ENCODE results near the gene ATG16L1. TPM values are rescaled to one million over a fixed set of nuclear protein-coding genes. Genes with fewer than 3 reads are reported as not detected.

Gene ATG16L1
- total and polyA plus RNA-seq, 10 of the 15 experiments (the other 5 are each of a cell fraction or from before 2014, with no cell fraction given) = 5.2 to 26.6 (median 15.6) TPM

DNA sequence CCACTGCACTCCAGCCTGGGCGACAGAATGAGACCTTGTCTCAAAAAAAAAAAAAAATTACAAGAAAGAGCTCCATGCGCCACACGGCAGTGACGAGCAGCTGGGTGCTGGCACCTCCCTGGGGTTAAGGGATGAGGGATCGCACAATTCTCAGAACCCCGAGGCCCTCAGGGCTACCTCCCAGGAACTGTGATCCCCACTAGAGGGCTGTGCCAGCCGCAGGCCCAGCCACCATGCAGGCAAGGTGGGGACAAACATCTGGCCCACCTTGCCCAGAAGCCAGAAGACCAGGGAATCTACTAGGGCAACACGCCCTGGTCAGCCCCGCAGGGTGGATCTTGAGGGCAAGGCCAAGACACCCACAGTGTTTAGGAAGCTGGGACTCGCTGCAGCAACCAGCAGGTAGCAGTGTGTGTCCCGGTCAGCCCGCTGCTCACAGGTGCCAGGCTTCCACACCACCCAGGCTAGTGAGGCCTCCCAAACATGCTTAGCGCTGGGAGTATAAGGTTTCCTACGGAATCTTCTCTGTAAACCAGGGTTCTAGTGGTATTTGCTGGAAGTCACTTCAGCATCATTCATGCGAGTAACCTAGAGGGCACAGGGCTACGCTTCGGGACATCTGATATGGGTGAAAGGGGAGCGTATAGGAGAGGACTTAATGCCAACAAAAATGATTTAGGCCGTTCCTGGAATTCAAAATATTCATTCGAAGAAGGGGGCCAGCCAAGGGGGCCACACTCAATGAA lies 62.9 kb downstream of the ATG16L1 start (continued):
- no peak for TF ChIP-seq TAF1 (IDR thresholded peaks at IDR 0.05; ENCODE audit: borderline replicate concordance, low read depth, low read length)
- TF ChIP-seq RUNX3 (IDR thresholded peaks at IDR 0.05; ENCODE audit: low read length) = no peak
- TF ChIP-seq NFXL1 (IDR thresholded peaks at IDR 0.05; ENCODE audit: borderline replicate concordance) = no peak
- no peak for TF ChIP-seq BHLHE40 (IDR thresholded peaks at IDR 0.05; ENCODE audit: borderline replicate concordance in 1 of 2, low read depth in 2 of 2, low read length in 1 of 2)
- TF ChIP-seq ZNF274 (IDR thresholded peaks at IDR 0.05; ENCODE audit: insufficient read depth, insufficient read length) = no peak
- no peak for TF ChIP-seq ZNF217 (IDR thresholded peaks at IDR 0.05)
- no peak for TF ChIP-seq RFX5 (IDR thresholded peaks at IDR 0.05; ENCODE audit: low read depth, low read length)
- TF ChIP-seq PAX8 (IDR thresholded peaks at IDR 0.05) = no peak
- TF ChIP-seq KLF5 (IDR thresholded peaks at IDR 0.05; ENCODE audit: partially characterized antibody) = no peak

DNA sequence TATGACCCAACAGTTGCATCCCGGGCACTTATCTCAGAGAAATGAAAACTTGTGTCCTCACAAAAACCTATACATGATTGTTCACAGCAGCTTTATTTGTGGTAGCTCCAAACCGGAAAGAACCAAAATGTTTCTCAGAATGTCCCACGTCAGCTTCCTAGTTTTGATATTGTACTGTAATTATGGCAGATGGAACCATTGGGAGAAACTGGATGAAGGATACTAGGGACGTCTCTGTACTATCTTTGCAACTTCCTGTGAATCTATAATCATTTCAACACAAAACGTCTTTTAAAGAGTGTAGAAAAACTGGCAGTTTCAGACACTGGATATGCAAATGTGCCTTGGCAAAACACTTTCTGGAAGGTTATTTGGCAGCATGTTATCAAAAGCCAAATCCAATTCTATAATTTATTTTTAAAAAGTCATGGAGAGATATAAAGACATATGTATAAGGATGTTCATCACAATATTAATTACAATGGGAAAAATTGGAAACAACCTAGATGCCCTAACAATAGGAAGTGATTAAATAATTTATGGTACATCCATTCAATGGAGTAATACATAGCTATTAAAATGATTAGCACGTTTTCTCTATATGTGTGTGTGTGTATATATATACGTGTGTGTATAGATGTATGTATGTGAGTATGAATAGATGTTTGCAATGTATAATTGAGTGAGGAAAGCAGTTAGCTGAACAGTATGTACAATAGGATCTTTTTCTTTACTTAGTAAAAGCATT lies 65.9 kb downstream of the ATG16L1 start:
- CTCF ChIA-PET = interaction anchor here (0.9 kb wide), 1 partner anchor 8 kb away, joined by 3 read pairs; no protein-coding TSS in a partner anchor
- no TSS peak for BruUV-seq (replicated peaks)
- in situ Hi-C loops (cut with MboI) (no loop called here), intact Hi-C loops (cut with micrococcal nuclease; ENCODE audit: unreplicated experiment) (loop anchor here (10.0 kb wide), 1 partner anchor 127 kb away; no protein-coding TSS in a partner anchor)
- WGBS (ENCODE audit: insufficient coverage, insufficient replicate concordance, low lambda C conversion rate, missing lambda C conversion rate) = 44% methylated on average over 7 of the region's 7 CpGs
- H2AFZ ChIP-seq (ENCODE audit: control insufficient read depth, low read depth, low read length) = no peak overlapping the region
- no peaks in the 10 kb centered on the region for H4K20me1 ChIP-seq (ENCODE audit: control insufficient read depth, insufficient read depth)
- POLR2A ChIA-PET = interaction anchor here (0.5 kb wide), 1 partner anchor 383 kb away, joined by 5 read pairs; no protein-coding TSS in a partner anchor
- H3K27ac ChIP-seq (ENCODE audit: control insufficient read depth, insufficient read depth) = no peak overlapping the region
- H3K79me2 ChIP-seq (ENCODE audit: control insufficient read depth, insufficient read depth, low read length) = no peaks in the 10 kb centered on the region
- H3K9me3 ChIP-seq (replicated peaks; ENCODE audit: control insufficient read depth, insufficient read depth, low read length) = no peaks in the 10 kb centered on the region
- no peak overlapping the region for H3K4me3 ChIP-seq
- 0 out of 4 replicates have a peak, but pooled peaks cover 0 to 2% of the 10 kb centered on the region in 2 experiments for H3K27me3 ChIP-seq (replicated peaks in 1 of 2; ENCODE audit: control insufficient read depth in 2 of 2, insufficient read depth in 2 of 2, low read length in 1 of 2)
- H3K9ac ChIP-seq (ENCODE audit: control insufficient read depth, insufficient read depth, low read length) = no peak overlapping the region
- SMC1A ChIA-PET (ENCODE audit: uncharacterized antibody, unreplicated experiment) = interaction anchor here (1.1 to 1.5 kb wide), 3 partner anchors 14 to 126 kb away, joined by 3 to 6 read pairs (median 3); no protein-coding TSS in a partner anchor
- DNase-seq (ENCODE audit: low read depth, low spot score) = no peak
- H3K36me3 ChIP-seq (ENCODE audit: control insufficient read depth in 2 of 2, insufficient read depth in 2 of 2, low read length in 1 of 2) = no peaks in the 10 kb centered on the region
- no peak for ATAC-seq
- H3K4me2 ChIP-seq (ENCODE audit: control insufficient read depth, insufficient read depth) = no peak overlapping the region
- H3K4me1 ChIP-seq (ENCODE audit: control insufficient read depth, insufficient read depth, low read length) = peaks cover 15% of the 10 kb centered on the region
- no peak for FAIRE-seq
- RAD21 ChIA-PET (ENCODE audit: unreplicated experiment) = no interaction called here
- TF ChIP-seq NRF1 (conservative IDR thresholded peaks at IDR 0.05; ENCODE audit: low read depth, low read length) = no peak
- TF ChIP-seq TAF1 (IDR thresholded peaks at IDR 0.05; ENCODE audit: borderline replicate concordance, low read depth, low read length) = no peak
- no peak for TF ChIP-seq MTA3 (IDR thresholded peaks at IDR 0.05; ENCODE audit: borderline replicate concordance, low read length)
- no peak for TF ChIP-seq YBX1 (IDR thresholded peaks at IDR 0.05)
- no peak for TF ChIP-seq TCF12 (IDR thresholded peaks at IDR 0.05; ENCODE audit: low read depth, low read length)
- TF ChIP-seq RAD21 (IDR thresholded peaks at IDR 0.05; ENCODE audit: insufficient read depth, low read depth, low read length) = no peak
- TF ChIP-seq SPI1 (IDR thresholded peaks at IDR 0.05; ENCODE audit: borderline replicate concordance, insufficient read depth, low read depth, low read length) = no peak
- TF ChIP-seq PAX5 (IDR thresholded peaks at IDR 0.05; ENCODE audit: borderline replicate concordance, low read depth, low read length) = no peak
- no peak for TF ChIP-seq RB1 (IDR thresholded peaks at IDR 0.05; ENCODE audit: borderline replicate concordance)
- TF ChIP-seq KAT2A (conservative IDR thresholded peaks at IDR 0.05; ENCODE audit: control insufficient read depth, low read depth, low read length) = no peak
- no peak for TF ChIP-seq SUPT20H (IDR thresholded peaks at IDR 0.05; ENCODE audit: borderline replicate concordance, control insufficient read depth, low read depth, low read length)
- TF ChIP-seq MYB (IDR thresholded peaks at IDR 0.05; ENCODE audit: borderline replicate concordance, low read depth, low read length) = no peak
- no peak for TF ChIP-seq IKZF2 (IDR thresholded peaks at IDR 0.05)
- TF ChIP-seq ZNF384 (IDR thresholded peaks at IDR 0.05; ENCODE audit: borderline replicate concordance, low read depth, low read length) = no peak
- TF ChIP-seq NFIC (IDR thresholded peaks at IDR 0.05; ENCODE audit: low read depth, low read length) = no peak
- TF ChIP-seq ZNF24 (IDR thresholded peaks at IDR 0.05) = no peak
- TF ChIP-seq HCFC1 (IDR thresholded peaks at IDR 0.05; ENCODE audit: low read length) = no peak
